SU-DHL-6 (cell line): ENCODE measurements around the gene LBHD1.

ENCODE experiments used
- CTCF ChIP-seq: fragments of 200-600 bp; sonication (generic); IDR thresholded peaks from one replicate; pipeline ENCODE4 v1.5.1; 2017; ENCODE audit warnings: antibody characterized with exemption, mild to moderate bottlenecking, low read length, moderate library complexity; ENCODE audit not compliant: insufficient read depth, poor library complexity, severe bottlenecking
- EZH2phosphoT487 ChIP-seq: fragments of 200-600 bp; sonication (generic), shearing (Covaris generic); conservative IDR thresholded peaks from 2 replicates; pipeline ENCODE4 v1.6.1; 2018; ENCODE audit warnings: mild to moderate bottlenecking, antibody characterized with exemption, low read length, moderate library complexity, mixed read lengths

- TF ChIP-seq CTCF (no peak), EZH2phosphoT487 (no peak)
Observed at GRCh38 chr11:62647609-62648005, 24.5 kb downstream of the LBHD1 start.
